ENCODE results near the gene NXPE1.

Gene NXPE1

GRCh38 chr11:114594703-114595102, 35.0 kb upstream of the NXPE1 start:
- Mint-ChIP-seq H3K27ac (no peak overlapping the region), H3K4me1 (ENCODE audit: low read depth) (no peaks in the 10 kb centered on the region), H3K36me3 (ENCODE audit: low read depth) (no peaks in the 10 kb centered on the region), H3K27me3 (ENCODE audit: low read depth) (peaks cover 2% of the 10 kb centered on the region), H3K4me3 (no peak overlapping the region), H3K9me3 (no peaks in the 10 kb centered on the region)
- no peak for DNase-seq (ENCODE audit: low spot score)

- H3K27ac Mint-ChIP-seq = no peak overlapping the region
- peaks cover 2% of the 10 kb centered on the region for H3K27me3 Mint-ChIP-seq (ENCODE audit: low read depth)
- H3K36me3 Mint-ChIP-seq (ENCODE audit: low read depth) = no peaks in the 10 kb centered on the region
- peaks cover 29% of the 10 kb centered on the region for H3K9me3 Mint-ChIP-seq
- H3K4me3 Mint-ChIP-seq = no peak overlapping the region
- no peaks in the 10 kb centered on the region for H3K4me1 Mint-ChIP-seq (ENCODE audit: low read depth)
- DNase-seq (ENCODE audit: low spot score) = no peak
These were observed 27.8 kb upstream of the NXPE1 start for GRCh38 chr11:114587398-114587953.

GRCh38 chr11:114586797-114587196, 27.1 kb upstream of the NXPE1 start:
- peaks cover 29% of the 10 kb centered on the region for H3K9me3 Mint-ChIP-seq
- H3K27me3 Mint-ChIP-seq (ENCODE audit: low read depth) = no peaks in the 10 kb centered on the region
- H3K4me1 Mint-ChIP-seq (ENCODE audit: low read depth) = no peaks in the 10 kb centered on the region
- no peak for DNase-seq (ENCODE audit: low spot score)
- H3K27ac Mint-ChIP-seq = no peak overlapping the region
- no peak overlapping the region for H3K4me3 Mint-ChIP-seq
- no peaks in the 10 kb centered on the region for H3K36me3 Mint-ChIP-seq (ENCODE audit: low read depth)

- no peaks in the 10 kb centered on the region for H3K36me3 Mint-ChIP-seq (ENCODE audit: low read depth)
- no peaks in the 10 kb centered on the region for H3K4me1 Mint-ChIP-seq (ENCODE audit: low read depth)
- H3K9me3 Mint-ChIP-seq = no peaks in the 10 kb centered on the region
- DNase-seq (ENCODE audit: low spot score) = no peak
- H3K4me3 Mint-ChIP-seq = no peak overlapping the region
- no peak overlapping the region for H3K27ac Mint-ChIP-seq
- no peaks in the 10 kb centered on the region for H3K27me3 Mint-ChIP-seq (ENCODE audit: low read depth)
These were observed 12.0 kb upstream of the NXPE1 start for GRCh38 chr11:114571712-114572111.

GRCh38 chr11:114569801-114570200, 10.1 kb upstream of the NXPE1 start:
- Mint-ChIP-seq H3K27ac (no peak overlapping the region), H3K27me3 (ENCODE audit: low read depth) (no peaks in the 10 kb centered on the region), H3K9me3 (no peaks in the 10 kb centered on the region), H3K4me1 (ENCODE audit: low read depth) (no peaks in the 10 kb centered on the region), H3K36me3 (ENCODE audit: low read depth) (no peaks in the 10 kb centered on the region), H3K4me3 (no peak overlapping the region)
- DNase-seq (ENCODE audit: low spot score) = no peak

GRCh38 chr11:114566276-114566675, 6.6 kb upstream of the NXPE1 start:
- Mint-ChIP-seq H3K36me3 (ENCODE audit: low read depth) (no peaks in the 10 kb centered on the region), H3K27ac (no peak overlapping the region), H3K27me3 (ENCODE audit: low read depth) (no peaks in the 10 kb centered on the region), H3K4me1 (ENCODE audit: low read depth) (no peaks in the 10 kb centered on the region), H3K4me3 (no peak overlapping the region), H3K9me3 (no peaks in the 10 kb centered on the region)
- no peak for DNase-seq (ENCODE audit: low spot score)

GRCh38 chr11:114564831-114565230, 5.2 kb upstream of the NXPE1 start:
- Mint-ChIP-seq H3K27ac (no peak overlapping the region), H3K4me3 (no peak overlapping the region), H3K4me1 (ENCODE audit: low read depth) (no peaks in the 10 kb centered on the region), H3K36me3 (ENCODE audit: low read depth) (no peaks in the 10 kb centered on the region), H3K9me3 (no peaks in the 10 kb centered on the region), H3K27me3 (ENCODE audit: low read depth) (no peaks in the 10 kb centered on the region)
- DNase-seq (ENCODE audit: low spot score) = no peak

GRCh38 chr11:114563077-114563476, 3.4 kb upstream of the NXPE1 start:
- no peak overlapping the region for H3K4me3 Mint-ChIP-seq
- no peaks in the 10 kb centered on the region for H3K4me1 Mint-ChIP-seq (ENCODE audit: low read depth)
- H3K36me3 Mint-ChIP-seq (ENCODE audit: low read depth) = no peaks in the 10 kb centered on the region
- H3K9me3 Mint-ChIP-seq = no peaks in the 10 kb centered on the region
- DNase-seq (ENCODE audit: low spot score) = no peak
- no peak overlapping the region for H3K27ac Mint-ChIP-seq
- no peaks in the 10 kb centered on the region for H3K27me3 Mint-ChIP-seq (ENCODE audit: low read depth)

GRCh38 chr11:114562166-114562916, 2.7 kb upstream of the NXPE1 start:
- no peak overlapping the region for H3K4me3 Mint-ChIP-seq
- no peaks in the 10 kb centered on the region for H3K4me1 Mint-ChIP-seq (ENCODE audit: low read depth)
- no peaks in the 10 kb centered on the region for H3K27me3 Mint-ChIP-seq (ENCODE audit: low read depth)
- H3K27ac Mint-ChIP-seq = no peak overlapping the region
- no peaks in the 10 kb centered on the region for H3K36me3 Mint-ChIP-seq (ENCODE audit: low read depth)
- DNase-seq (ENCODE audit: low spot score) = no peak
- H3K9me3 Mint-ChIP-seq = no peaks in the 10 kb centered on the region

- Mint-ChIP-seq H3K27me3 (ENCODE audit: low read depth) (no peaks in the 10 kb centered on the region), H3K27ac (no peak overlapping the region), H3K36me3 (ENCODE audit: low read depth) (no peaks in the 10 kb centered on the region), H3K4me1 (ENCODE audit: low read depth) (no peaks in the 10 kb centered on the region), H3K4me3 (no peak overlapping the region), H3K9me3 (no peaks in the 10 kb centered on the region)
- no peak for DNase-seq (ENCODE audit: low spot score)
These were observed 3.5 kb downstream of the NXPE1 start for GRCh38 chr11:114556135-114556534.

- no peaks in the 10 kb centered on the region for H3K27me3 Mint-ChIP-seq (ENCODE audit: low read depth)
- H3K4me3 Mint-ChIP-seq = no peak overlapping the region
- no peaks in the 10 kb centered on the region for H3K36me3 Mint-ChIP-seq (ENCODE audit: low read depth)
- H3K9me3 Mint-ChIP-seq = no peaks in the 10 kb centered on the region
- no peaks in the 10 kb centered on the region for H3K4me1 Mint-ChIP-seq (ENCODE audit: low read depth)
- DNase-seq (ENCODE audit: low spot score) = no peak
- no peak overlapping the region for H3K27ac Mint-ChIP-seq
These were observed 6.0 kb downstream of the NXPE1 start for GRCh38 chr11:114553642-114554041.

GRCh38 chr11:114551060-114551459, 8.6 kb downstream of the NXPE1 start:
- DNase-seq (ENCODE audit: low spot score) = no peak
- Mint-ChIP-seq H3K9me3 (no peaks in the 10 kb centered on the region), H3K36me3 (ENCODE audit: low read depth) (no peaks in the 10 kb centered on the region), H3K4me1 (ENCODE audit: low read depth) (no peaks in the 10 kb centered on the region), H3K27me3 (ENCODE audit: low read depth) (peaks cover 2% of the 10 kb centered on the region), H3K27ac (no peak overlapping the region), H3K4me3 (no peak overlapping the region)

- no peaks in the 10 kb centered on the region for H3K9me3 Mint-ChIP-seq
- no peak for DNase-seq (ENCODE audit: low spot score)
- H3K36me3 Mint-ChIP-seq (ENCODE audit: low read depth) = no peaks in the 10 kb centered on the region
- no peak overlapping the region for H3K27ac Mint-ChIP-seq
- H3K4me3 Mint-ChIP-seq = no peak overlapping the region
- no peaks in the 10 kb centered on the region for H3K27me3 Mint-ChIP-seq (ENCODE audit: low read depth)
- no peaks in the 10 kb centered on the region for H3K4me1 Mint-ChIP-seq (ENCODE audit: low read depth)
These were observed 34.0 kb downstream of the NXPE1 start for GRCh38 chr11:114525682-114526081.

GRCh38 chr11:114524122-114524521, 35.6 kb downstream of the NXPE1 start:
- Mint-ChIP-seq H3K4me1 (ENCODE audit: low read depth) (no peaks in the 10 kb centered on the region), H3K4me3 (no peak overlapping the region)

GRCh38 chr11:114522818-114523217, 36.9 kb downstream of the NXPE1 start:
- H3K27ac Mint-ChIP-seq = no peak overlapping the region
- no peaks in the 10 kb centered on the region for H3K4me1 Mint-ChIP-seq (ENCODE audit: low read depth)
- H3K9me3 Mint-ChIP-seq = no peaks in the 10 kb centered on the region
- no peaks in the 10 kb centered on the region for H3K27me3 Mint-ChIP-seq (ENCODE audit: low read depth)
- no peak for DNase-seq (ENCODE audit: low spot score)
- no peak overlapping the region for H3K4me3 Mint-ChIP-seq
- no peaks in the 10 kb centered on the region for H3K36me3 Mint-ChIP-seq (ENCODE audit: low read depth)

More at GRCh38 chr11:114524122-114524521, 35.6 kb downstream of the NXPE1 start:
- Mint-ChIP-seq H3K27me3 (ENCODE audit: low read depth) (no peaks in the 10 kb centered on the region), H3K27ac (no peak overlapping the region), H3K36me3 (ENCODE audit: low read depth) (no peaks in the 10 kb centered on the region), H3K9me3 (no peaks in the 10 kb centered on the region)
- DNase-seq (ENCODE audit: low spot score) = no peak

Data from T-helper 2 cell treated with Interferon-gamma antibody and Interleukin-4, amounts not matched to agents 5 μg/mL and 100 μg/mL, for 36 hours (primary cell).